PC-3 (cell line): Measurements from ENCODE around the gene NOSTRIN. TPM values are rescaled to one million over a fixed set of nuclear protein-coding genes. Genes with fewer than 3 reads are reported as not detected.
"Not testable (repeated sequence)": the region's sequence is repeated elsewhere in the genome, so short reads cannot be mapped to it uniquely, and the experiment has no call there.

ENCODE experiments used
- ATAC-seq: fragments of 200-7000 bp; cut with Tn5 transposase; 2 replicates; pipeline ENCODE4 v1.9.1; 2020; ENCODE audit warnings: mild to moderate bottlenecking, moderate library complexity
- BruUV-seq: library from RNA; stranded (reverse); fragments of 400-500 nt; replicated peaks from 2 replicates; lab custom pipeline; 2021; lab: Mats Ljungman, UMichigan
- CTCF ChIA-PET: fragments of 300-600 bp; sonication (Branson Sonifier 250); formaldehyde crosslinking; loops from one replicate; lab custom pipeline; 2022; ENCODE audit warnings: antibody characterized with exemption; lab: Charles Lee
- POLR2A ChIA-PET: fragments of 300-600 bp; sonication (Branson Sonifier 250); formaldehyde crosslinking; loops from one replicate; lab custom pipeline; 2022; ENCODE audit warnings: antibody characterized with exemption; ENCODE audit not compliant: unreplicated experiment; lab: Charles Lee
- DNase-seq: peaks from one replicate; pipeline ENCODE4 v3.0.0-alpha.2; 2015
- H2AFZ ChIP-seq: fragments of 300-600 bp; sonication (generic); 2 replicates; pipeline ENCODE4 v1.6.0; 2016; ENCODE audit warnings: antibody characterized with exemption, low read length
- H3F3A ChIP-seq: fragments of 300-600 bp; sonication (generic); one replicate; pipeline ENCODE4 v1.6.0; 2017; ENCODE audit warnings: antibody characterized with exemption, low read length, control low read depth, mild to moderate bottlenecking; ENCODE audit not compliant: unreplicated experiment
- H3K27ac ChIP-seq: fragments of 300-600 bp; sonication (generic); 2 replicates; pipeline ENCODE4 v1.5.1; 2016; ENCODE audit warnings: mild to moderate bottlenecking, low read length
- H3K27me3 ChIP-seq: fragments of 300-600 bp; sonication (generic); 2 replicates; pipeline ENCODE4 v1.6.1; 2016; ENCODE audit warnings: low read length, mixed read lengths
- H3K36me3 ChIP-seq: fragments of 300-600 bp; sonication (generic); 2 replicates; pipeline ENCODE4 v1.6.1; 2016; ENCODE audit warnings: low read depth, mixed run types, low read length, mixed read lengths
- H3K4me1 ChIP-seq: fragments of 300-600 bp; sonication (generic); 2 replicates; pipeline ENCODE4 v1.5.1; 2016; ENCODE audit warnings: low read length; ENCODE audit not compliant: insufficient read depth
- H3K4me2 ChIP-seq: fragments of 300-600 bp; sonication (generic); 2 replicates; pipeline ENCODE4 v1.6.0; 2016; ENCODE audit warnings: low read length
- H3K4me3 ChIP-seq: fragments of 300-600 bp; sonication (generic); 2 replicates; pipeline ENCODE4 v1.5.1; 2016; ENCODE audit warnings: mild to moderate bottlenecking, low read length, mixed read lengths
- H3K79me2 ChIP-seq: fragments of 300-600 bp; sonication (generic); 2 replicates; pipeline ENCODE4 v1.6.1; 2017; ENCODE audit warnings: low read length, mixed read lengths
- H3K9ac ChIP-seq: fragments of 300-600 bp; sonication (generic); 2 replicates; pipeline ENCODE4 v1.6.0; 2016; ENCODE audit warnings: mild to moderate bottlenecking, low read length
- H3K9me2 ChIP-seq: fragments of 300-600 bp; sonication (generic); replicated peaks from 2 replicates; pipeline ENCODE4 v1.6.1; 2016; ENCODE audit warnings: mixed run types, low read length, mixed read lengths
- H3K9me3 ChIP-seq: fragments of 300-600 bp; sonication (generic); 2 replicates; pipeline ENCODE4 v1.6.1; 2016; ENCODE audit warnings: low read length, mixed read lengths
- H4K20me1 ChIP-seq: fragments of 300-600 bp; sonication (generic); 2 replicates; pipeline ENCODE4 v1.6.1; 2016; ENCODE audit warnings: low read length, mixed read lengths
- EZH2 ChIP-seq: fragments of 300-600 bp; sonication (generic); IDR thresholded peaks from one replicate; pipeline ENCODE4 v1.6.1; 2017; ENCODE audit warnings: antibody characterized with exemption, mild to moderate bottlenecking, low read length; ENCODE audit not compliant: unreplicated experiment
- EZH2phosphoT487 ChIP-seq: fragments of 300-600 bp; sonication (generic); IDR thresholded peaks from 2 replicates; pipeline ENCODE4 v1.6.1; 2018; ENCODE audit warnings: mild to moderate bottlenecking, antibody characterized with exemption, low read length, borderline replicate concordance
- intact Hi-C: fragments of 100-400 bp; cut with micrococcal nuclease; formaldehyde crosslinking; loops from 2 replicates; pipeline ENCODE4 v1.9.0; 2023
- total RNA-seq: library from RNA; depleted of rRNA; stranded (reverse); fragments of >200 nt; gene quantifications from 2 replicates; pipeline ENCODE4 v1.2.3, GENCODE V29; 2014
- TF ChIP-seq, protein P1 (sequence below): fragments of 300-600 bp; sonication (generic); conservative IDR thresholded peaks from 2 replicates; pipeline ENCODE4 v1.5.1; 2017; ENCODE audit warnings: antibody characterized with exemption, low read depth, mild to moderate bottlenecking, low read length

The NOSTRIN gene
- total RNA-seq, 1 experiment from 2014 or later, result 1.1 TPM

DNA sequence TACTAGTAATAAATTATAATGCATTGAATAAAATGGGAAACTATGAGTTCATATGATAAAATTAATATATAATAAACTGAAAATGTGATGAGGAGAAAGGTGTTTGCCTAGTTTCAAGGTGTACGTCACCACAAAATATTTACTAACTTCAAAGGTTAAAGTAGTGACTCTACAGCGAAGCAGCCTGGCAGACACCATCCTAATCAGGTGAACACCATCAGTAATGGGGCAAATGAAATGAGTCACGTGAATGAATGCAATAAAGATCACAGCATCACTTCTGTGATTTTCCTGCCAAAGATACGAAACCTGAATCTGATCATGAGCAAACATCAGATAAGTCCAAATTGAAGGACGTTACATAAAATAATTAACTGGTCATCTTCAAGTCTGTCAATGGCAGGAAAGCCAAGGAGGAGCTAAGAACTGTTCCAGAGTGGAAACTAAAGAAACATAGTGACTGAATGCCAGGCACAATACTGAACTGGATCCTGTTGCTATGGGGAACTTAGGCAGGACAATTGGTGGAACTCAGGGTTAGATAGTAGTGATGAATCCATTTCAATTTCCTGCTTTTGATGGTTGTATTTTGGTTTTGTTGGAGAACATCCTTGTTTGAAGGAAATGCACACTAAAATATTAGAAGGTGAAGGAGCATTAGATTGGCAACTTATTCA is 12.1 kb upstream of the NOSTRIN start:
- H4K20me1 ChIP-seq, result no peaks in the 10 kb centered on the region
- no peaks in the 10 kb centered on the region for H3K79me2 ChIP-seq
- no peak overlapping the region for H3K9ac ChIP-seq
- intact Hi-C loops, result no loop called here
- ATAC-seq, result no peak
- H3K9me3 ChIP-seq, result no peaks in the 10 kb centered on the region
- ChIA-PET POLR2A (no interaction called here), CTCF (no interaction called here)
- no peak overlapping the region for H3K4me2 ChIP-seq
- H3K9me2 ChIP-seq, result 0 out of 2 replicates have a peak, but pooled peaks cover 3% of the 10 kb centered on the region
- H3K27me3 ChIP-seq, result no peaks in the 10 kb centered on the region
- TF ChIP-seq EZH2phosphoT487 (no peak), EZH2 (no peak)
- TF ChIP-seq, protein P1, sequence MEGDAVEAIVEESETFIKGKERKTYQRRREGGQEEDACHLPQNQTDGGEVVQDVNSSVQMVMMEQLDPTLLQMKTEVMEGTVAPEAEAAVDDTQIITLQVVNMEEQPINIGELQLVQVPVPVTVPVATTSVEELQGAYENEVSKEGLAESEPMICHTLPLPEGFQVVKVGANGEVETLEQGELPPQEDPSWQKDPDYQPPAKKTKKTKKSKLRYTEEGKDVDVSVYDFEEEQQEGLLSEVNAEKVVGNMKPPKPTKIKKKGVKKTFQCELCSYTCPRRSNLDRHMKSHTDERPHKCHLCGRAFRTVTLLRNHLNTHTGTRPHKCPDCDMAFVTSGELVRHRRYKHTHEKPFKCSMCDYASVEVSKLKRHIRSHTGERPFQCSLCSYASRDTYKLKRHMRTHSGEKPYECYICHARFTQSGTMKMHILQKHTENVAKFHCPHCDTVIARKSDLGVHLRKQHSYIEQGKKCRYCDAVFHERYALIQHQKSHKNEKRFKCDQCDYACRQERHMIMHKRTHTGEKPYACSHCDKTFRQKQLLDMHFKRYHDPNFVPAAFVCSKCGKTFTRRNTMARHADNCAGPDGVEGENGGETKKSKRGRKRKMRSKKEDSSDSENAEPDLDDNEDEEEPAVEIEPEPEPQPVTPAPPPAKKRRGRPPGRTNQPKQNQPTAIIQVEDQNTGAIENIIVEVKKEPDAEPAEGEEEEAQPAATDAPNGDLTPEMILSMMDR, result no peak
- H3F3A ChIP-seq, result no peaks in the 10 kb centered on the region
- BruUV-seq, result no TSS peak
- no peaks in the 10 kb centered on the region for H3K36me3 ChIP-seq
- no peak overlapping the region for H3K27ac ChIP-seq
- no peak overlapping the region for H2AFZ ChIP-seq
- DNase-seq, result no peak
- no peaks in the 10 kb centered on the region for H3K4me1 ChIP-seq
- no peak overlapping the region for H3K4me3 ChIP-seq

DNA sequence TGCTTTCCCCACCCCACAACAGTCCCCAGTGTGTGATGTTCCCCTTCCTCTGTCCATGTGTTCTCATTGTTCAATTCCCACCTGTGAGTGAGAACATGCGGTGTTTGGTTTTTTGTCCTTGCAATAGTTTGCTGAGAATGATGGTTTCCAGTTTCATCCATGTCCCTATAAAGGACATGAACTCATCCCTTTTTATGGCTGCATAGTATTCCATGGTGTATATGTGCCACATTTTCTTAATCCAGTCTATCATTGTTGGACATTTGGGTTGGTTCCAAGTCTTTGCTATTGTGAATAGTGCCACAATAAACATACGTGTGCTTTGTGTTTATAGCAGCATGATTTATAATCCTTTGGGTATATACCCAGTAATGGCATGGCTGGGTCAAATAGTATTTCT is 11.3 kb upstream of the NOSTRIN start:
- H3K27ac ChIP-seq, CTCF ChIA-PET, H3K27me3 ChIP-seq, H3K4me2 ChIP-seq, H3K9me3 ChIP-seq, ATAC-seq, DNase-seq, H3K4me1 ChIP-seq, H3K9ac ChIP-seq, H3K4me3 ChIP-seq, H3K36me3 ChIP-seq, H3F3A ChIP-seq, BruUV-seq, intact Hi-C loops, H2AFZ ChIP-seq, H4K20me1 ChIP-seq, H3K79me2 ChIP-seq, H3K9me2 ChIP-seq, POLR2A ChIA-PET: not testable (repeated sequence)

DNA sequence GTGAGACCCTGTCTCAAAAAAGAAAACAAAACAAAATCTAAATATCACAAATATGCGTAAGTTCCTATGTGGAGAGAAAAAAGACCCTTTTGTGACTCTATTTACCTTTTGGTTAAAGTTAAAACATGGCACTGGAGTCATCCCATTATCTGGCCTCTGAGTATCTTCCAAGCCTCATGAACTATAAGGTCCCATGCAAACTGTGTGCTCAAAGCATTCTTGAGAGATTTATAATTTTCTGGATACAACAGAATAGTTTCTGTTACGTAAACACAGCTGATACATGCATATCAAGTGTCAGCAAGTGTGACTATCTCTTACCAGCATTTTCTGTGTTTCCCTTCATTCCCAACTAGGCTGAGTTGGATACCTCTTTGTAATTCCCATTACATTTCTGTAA is 8.8 kb upstream of the NOSTRIN start:
- H3K9me3 ChIP-seq, result no peaks in the 10 kb centered on the region
- H3K4me3 ChIP-seq, result no peak overlapping the region
- ATAC-seq, result no peak
- H2AFZ ChIP-seq, result no peak overlapping the region
- intact Hi-C loops, result no loop called here
- DNase-seq, result no peak
- ChIA-PET POLR2A (no interaction called here), CTCF (no interaction called here)
- H3K36me3 ChIP-seq, result no peaks in the 10 kb centered on the region
- H3K27ac ChIP-seq, result no peak overlapping the region
- no peaks in the 10 kb centered on the region for H3K4me1 ChIP-seq
- H3K27me3 ChIP-seq, result no peaks in the 10 kb centered on the region
- H3K4me2 ChIP-seq, result no peak overlapping the region
- H3K9me2 ChIP-seq, result 0 out of 2 replicates have a peak, but pooled peaks cover 3% of the 10 kb centered on the region
- no peaks in the 10 kb centered on the region for H3K79me2 ChIP-seq
- H3F3A ChIP-seq, result no peaks in the 10 kb centered on the region
- no peak overlapping the region for H3K9ac ChIP-seq
- no TSS peak for BruUV-seq
- no peaks in the 10 kb centered on the region for H4K20me1 ChIP-seq
- TF ChIP-seq EZH2 (no peak), EZH2phosphoT487 (no peak)
- TF ChIP-seq, protein P1, result no peak
